HepG2 (cell line): ENCODE results near the gene CACNA2D3. TPM values are rescaled to one million over a fixed set of nuclear protein-coding genes. Genes with fewer than 3 reads are reported as not detected.

Experiments used
- ATAC-seq: fragments of 200-7000 bp; cut with Tn5 transposase; 3 replicates; pipeline ENCODE4 v1.9.1; 2020; ENCODE audit warnings: mild to moderate bottlenecking, moderate library complexity
- BruUV-seq: library from RNA; stranded (reverse); fragments of 400-500 nt; replicated peaks from 2 replicates; lab custom pipeline; 2021; lab: Mats Ljungman, UMichigan
- CTCF ChIA-PET: fragments of 300-600 bp; formaldehyde crosslinking; extraction: SDS; loops from one replicate; lab custom pipeline; 2021; ENCODE audit warnings: low total read pairs, inconsistent platforms, low intra/inter-chr PET ratio; lab: Yijun Ruan, JAX
- POLR2A ChIA-PET: fragments of 350-600 bp; sonication (Branson Sonifier 250); formaldehyde crosslinking; loops from one replicate; lab custom pipeline; 2020; ENCODE audit warnings: antibody characterized with exemption, inconsistent platforms; lab: Yijun Ruan, JAX
- DNase-seq: peaks from one replicate; pipeline ENCODE4 v3.0.0-alpha.2; 2015; ENCODE audit warnings: low spot score
- FAIRE-seq: peaks from 3 replicates; lab custom pipeline; 2011; peaks lifted over from hg19 to GRCh38; lab: Jason Lieb, UNC
- H2AFZ ChIP-seq: one replicate; pipeline ENCODE4 v1.6.1; 2011; ENCODE audit warnings: low read length, inconsistent platforms
- H3K27ac ChIP-seq: fragments of 300-600 bp; 3 replicates; pipeline ENCODE4 v1.8.0; 2011; ENCODE audit warnings: mixed run types, mild to moderate bottlenecking, mixed read lengths, low read length, inconsistent platforms; ENCODE audit not compliant: insufficient read depth; ENCODE audit errors: extremely low read length
- H3K27me3 ChIP-seq, 2 experiments: fragments of 200-600 bp in 1 of 2; 2 replicates in 1 of 2; 3 replicates in 1 of 2; pipeline versions ENCODE4 v1.6.0 to v1.8.0; 2011; ENCODE audit warnings: low read length in 2 of 2, mild to moderate bottlenecking in 2 of 2, moderate library complexity in 2 of 2, inconsistent platforms in 1 of 2; ENCODE audit not compliant: insufficient read depth in 2 of 2, control insufficient read depth in 1 of 2
- H3K36me3 ChIP-seq, 2 experiments: fragments of 200-600 bp in 1 of 2; replicated peaks in 1 of 2; 2 replicates in 1 of 2; 3 replicates in 1 of 2; pipeline versions ENCODE4 v1.5.1 to v1.8.0; 2011; ENCODE audit warnings: low read length in 2 of 2, inconsistent platforms in 1 of 2; ENCODE audit not compliant: insufficient read depth in 2 of 2, control insufficient read depth in 1 of 2
- H3K4me1 ChIP-seq: 2 replicates; pipeline ENCODE4 v1.5.1; 2012; ENCODE audit warnings: low read length, inconsistent platforms; ENCODE audit not compliant: insufficient read depth
- H3K4me2 ChIP-seq: 2 replicates; pipeline ENCODE4 v1.6.0; 2011; ENCODE audit warnings: low read depth, low read length, inconsistent platforms
- H3K4me3 ChIP-seq, 3 experiments: fragments of 200-600 bp in 1 of 3; sonication (generic), shearing (Covaris generic) in 1 of 3; replicated peaks in 1 of 3; 2 replicates each; pipeline ENCODE4 v1.5.1; 2011 to 2016; ENCODE audit warnings: low read length in 3 of 3, inconsistent platforms in 2 of 3, low read depth in 2 of 3, mild to moderate bottlenecking in 2 of 3, control low read depth in 1 of 3, mixed read lengths in 1 of 3; ENCODE audit not compliant: insufficient read depth in 1 of 3
- H3K79me2 ChIP-seq: one replicate; pipeline ENCODE4 v1.6.1; 2011; ENCODE audit warnings: low read length, inconsistent platforms; ENCODE audit not compliant: insufficient read depth
- H3K9ac ChIP-seq: 2 replicates; pipeline ENCODE4 v1.6.0; 2011; ENCODE audit warnings: mild to moderate bottlenecking, low read depth, low read length, inconsistent platforms; ENCODE audit not compliant: insufficient read depth
- H3K9me3 ChIP-seq: 2 replicates; pipeline ENCODE4 v1.5.1; 2012; ENCODE audit warnings: mild to moderate bottlenecking, low read length
- H4K20me1 ChIP-seq: 2 replicates; pipeline ENCODE4 v1.6.0; 2011; ENCODE audit warnings: inconsistent platforms, mild to moderate bottlenecking, low read length, moderate library complexity; ENCODE audit not compliant: insufficient read depth
- JARID2 ChIP-seq: sonication (generic); formaldehyde crosslinking; IDR thresholded peaks from 2 replicates; pipeline ENCODE4 v1.8.1; 2023; ENCODE audit warnings: missing genetic modification reagents, inconsistent platforms; ENCODE audit not compliant: insufficient replicate concordance
- NFAT5 ChIP-seq: sonication (generic); formaldehyde crosslinking; IDR thresholded peaks from 2 replicates; pipeline ENCODE4 v1.4.0; 2020; ENCODE audit warnings: missing genetic modification reagents
- TFE3 ChIP-seq: IDR thresholded peaks from 2 replicates; pipeline ENCODE4 v1.6.1; 2016
- ZFP90 ChIP-seq: sonication (generic); formaldehyde crosslinking; IDR thresholded peaks from 2 replicates; pipeline ENCODE4 v1.8.0; 2022; ENCODE audit warnings: missing genetic modification reagents, mild to moderate bottlenecking, inconsistent platforms, borderline replicate concordance
- ZNF335 ChIP-seq: sonication (generic); formaldehyde crosslinking; IDR thresholded peaks from 2 replicates; pipeline ENCODE4 v1.4.0; 2020; ENCODE audit warnings: missing genetic modification reagents
- ZNF446 ChIP-seq: sonication (generic); formaldehyde crosslinking; IDR thresholded peaks from 2 replicates; pipeline ENCODE4 v1.5.0; 2020; ENCODE audit warnings: mild to moderate bottlenecking, missing genetic modification reagents
- ZNF704 ChIP-seq: sonication (generic); formaldehyde crosslinking; IDR thresholded peaks from 2 replicates; pipeline ENCODE4 v1.8.1; 2023; ENCODE audit warnings: mild to moderate bottlenecking, inconsistent platforms, moderate library complexity, missing genetic modification reagents, borderline replicate concordance
- ZZZ3 ChIP-seq: sonication (generic); formaldehyde crosslinking; IDR thresholded peaks from 2 replicates; pipeline ENCODE4 v1.4.0; 2020; ENCODE audit warnings: missing genetic modification reagents, mild to moderate bottlenecking, borderline replicate concordance
- WGBS: methylation state at CpG from one replicate; pipeline ENCODE4 v1.1.6; 2017; ENCODE audit warnings: low lambda C conversion rate; 5-methylcytosine and 5-hydroxymethylcytosine counted together
- in situ Hi-C: cut with HindIII; loops from 2 replicates; pipeline ENCODE4 v1.10.0; 2017; ENCODE audit warnings: low pct_unique_long_range_greater_than_20kb; ENCODE audit not compliant: extremely low pct_ligation_motif_present
- intact Hi-C: fragments of 100-400 bp; cut with micrococcal nuclease; formaldehyde crosslinking; loops from one replicate; pipeline ENCODE4 v1.10.0; 2022; ENCODE audit not compliant: unreplicated experiment
- polyA plus RNA-seq, 8 experiments: library from polyadenylated mRNA; depleted of rRNA in 3 of 8; stranded (reverse) in 7 of 8; unstranded in 1 of 8; fragments of >200 nt; fragmentation: Illumina TruSeq in 4 of 8; extraction: Trizol in 4 of 8; gene quantifications; 2 replicates each; pipeline versions ENCODE4 v1.2.1 to v1.2.3, GENCODE V29; 2011 to 2016; ENCODE audit warnings: low read depth in 4 of 8, missing spikeins in 1 of 8, mixed read lengths in 1 of 8; ENCODE audit not compliant: insufficient read depth in 1 of 8
- total RNA-seq, 5 experiments: library from RNA; depleted of rRNA; stranded (reverse); fragments of >200 nt; fragmentation: Illumina TruSeq; extraction: Trizol; gene quantifications; 2 replicates each; pipeline ENCODE4 v1.2.3, GENCODE V29; 2016; ENCODE audit warnings: low read depth in 1 of 5

The CACNA2D3 gene
- total and polyA plus RNA-seq, 2 of the 13 experiments (the other 11 are each of a cell fraction or from before 2014, with no cell fraction given) = not detected

GRCh38 chr3:54895613-54896012 lies 773.3 kb downstream of the CACNA2D3 start:
- H3K79me2 ChIP-seq = no peaks in the 10 kb centered on the region
- intact Hi-C loops = no loop called here

More at GRCh38 chr3:54895613-54896012, 773.3 kb downstream of the CACNA2D3 start:
- no peaks in the 10 kb centered on the region for H3K9me3 ChIP-seq
- no peak for TF ChIP-seq ZNF446 (CRISPR knock-in tag)
- no peak for TF ChIP-seq ZFP90 (CRISPR knock-in tag)
- TF ChIP-seq NFAT5 (CRISPR knock-in tag) = no peak
- no peak for TF ChIP-seq JARID2 (CRISPR knock-in tag)
- no peak for TF ChIP-seq ZZZ3 (CRISPR knock-in tag)
- no peak for TF ChIP-seq ZNF704
- no peak for TF ChIP-seq TFE3 (CRISPR knock-in tag)
- TF ChIP-seq ZNF335 (CRISPR knock-in tag) = no peak
- TF ChIP-seq, all 625 proteins: peak for 0
- Histone ChIP-seq H3K4me3 (no peak overlapping the region), H3K27ac (no peak overlapping the region), H2AFZ (no peak overlapping the region), H3K9ac (no peak overlapping the region), H3K4me2 (no peak overlapping the region), H3K27me3 (peaks cover 0 to 5% of the 10 kb centered on the region in 2 experiments; a peak in 1 of 5 replicates), H4K20me1 (no peaks in the 10 kb centered on the region), H3K36me3 (no peaks in the 10 kb centered on the region), H3K4me1 (no peaks in the 10 kb centered on the region)
- in situ Hi-C loops = no loop called here
- FAIRE-seq = no peak
- 49% methylated on average over 4 of the region's 4 CpGs for WGBS
- BruUV-seq = no TSS peak
- ATAC-seq = no peak
- ChIA-PET POLR2A (no interaction called here), CTCF (no interaction called here)
- no peak for DNase-seq
